ENCODE measurements around the gene PIP5K1B.

Gene PIP5K1B

GRCh38 chr9:68821911-68822310 is 116.9 kb downstream of the PIP5K1B start:
- no peak for TF ChIP-seq SNAI2 (CRISPR knock-in tag; IDR thresholded peaks at IDR 0.05)
- TF ChIP-seq RARB (CRISPR knock-in tag; IDR thresholded peaks at IDR 0.05): no peak
- TF ChIP-seq TOX (CRISPR knock-in tag; IDR thresholded peaks at IDR 0.05; ENCODE audit: borderline replicate concordance): no peak
- TF ChIP-seq ZC3H10 (CRISPR knock-in tag; IDR thresholded peaks at IDR 0.05): no peak
- no peak for TF ChIP-seq ARNTL (CRISPR knock-in tag; IDR thresholded peaks at IDR 0.05; ENCODE audit: borderline replicate concordance, low read depth)
- no peak for TF ChIP-seq ZNF70 (CRISPR knock-in tag; IDR thresholded peaks at IDR 0.05)
- no peak for TF ChIP-seq ZFP3 (CRISPR knock-in tag; IDR thresholded peaks at IDR 0.05)
- ATAC-seq: no peak

GRCh38 chr9:68822596-68823165 is 117.6 kb downstream of the PIP5K1B start:
- ATAC-seq: no peak
- no peak for TF ChIP-seq OSR1 (CRISPR knock-in tag; IDR thresholded peaks at IDR 0.05)
- TF ChIP-seq TSHZ2 (CRISPR knock-in tag; IDR thresholded peaks at IDR 0.05): no peak
- no peak for TF ChIP-seq TCF4 (CRISPR knock-in tag; IDR thresholded peaks at IDR 0.05; ENCODE audit: borderline replicate concordance)
- no peak for TF ChIP-seq ZNF8 (CRISPR knock-in tag; IDR thresholded peaks at IDR 0.05)
- TF ChIP-seq BACH2 (CRISPR knock-in tag; IDR thresholded peaks at IDR 0.05; ENCODE audit: borderline replicate concordance): no peak
- no peak for TF ChIP-seq SNAI2 (CRISPR knock-in tag; IDR thresholded peaks at IDR 0.05)
- no peak for TF ChIP-seq ZNF565 (CRISPR knock-in tag; conservative IDR thresholded peaks at IDR 0.05; ENCODE audit: low read depth)
- no peak for TF ChIP-seq ISL1 (CRISPR knock-in tag; IDR thresholded peaks at IDR 0.05)
- TF ChIP-seq POU6F1 (CRISPR knock-in tag; IDR thresholded peaks at IDR 0.05; ENCODE audit: borderline replicate concordance, low read depth): no peak

- no peak for TF ChIP-seq CSDC2 (CRISPR knock-in tag; IDR thresholded peaks at IDR 0.05)
- TF ChIP-seq TSHZ2 (CRISPR knock-in tag; IDR thresholded peaks at IDR 0.05): no peak
- no peak for TF ChIP-seq CREB5 (CRISPR knock-in tag; IDR thresholded peaks at IDR 0.05; ENCODE audit: low read depth)
- no peak for TF ChIP-seq TCF4 (CRISPR knock-in tag; IDR thresholded peaks at IDR 0.05; ENCODE audit: borderline replicate concordance)
- TF ChIP-seq ISL1 (CRISPR knock-in tag; IDR thresholded peaks at IDR 0.05): no peak
- ATAC-seq: no peak
Measured at GRCh38 chr9:68825762-68826472, 120.9 kb downstream of the PIP5K1B start.

All from SK-N-SH treated with all-trans-retinoic acid at 6 μM for 48 hours (cell line).